ENCODE data around the gene KRTAP12-3. TPM values are rescaled to one million over a fixed set of nuclear protein-coding genes. Genes with fewer than 3 reads are reported as not detected.

The KRTAP12-3 gene
- total RNA-seq, 1 experiment from 2014 or later = not detected

DNA sequence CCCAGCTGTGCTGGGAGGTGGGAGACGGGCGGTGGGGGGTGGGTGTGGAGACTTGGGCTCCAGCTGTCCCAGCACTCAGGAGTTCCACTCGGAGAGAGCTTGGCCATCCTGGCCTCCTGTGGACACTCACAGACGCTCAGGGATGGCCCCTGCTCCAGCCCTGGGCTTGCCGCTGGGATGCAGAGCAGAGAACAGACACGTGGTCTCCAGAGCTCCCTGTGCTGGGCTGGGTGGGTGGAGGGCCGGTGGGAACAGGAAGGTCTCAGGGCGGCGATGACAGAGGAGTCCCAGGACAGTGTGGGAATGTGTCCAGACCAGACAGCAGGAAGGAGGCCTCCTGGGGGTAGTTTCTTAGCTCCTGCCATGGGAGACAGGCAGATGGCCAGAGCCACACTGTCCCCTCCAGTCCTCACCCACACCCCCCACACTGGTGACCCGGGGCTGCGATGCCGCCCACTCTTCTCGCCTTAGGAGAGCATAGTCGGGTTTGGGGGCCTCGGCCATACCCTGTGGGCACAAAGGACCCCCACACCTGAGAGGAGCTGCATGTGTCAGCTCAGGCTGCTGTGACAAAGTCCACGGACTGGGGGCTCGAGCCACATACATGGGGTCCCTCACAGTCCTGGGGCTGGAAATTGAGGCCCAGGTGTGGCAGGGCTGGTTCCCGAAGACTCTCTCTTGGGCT is 28.9 kb upstream of the KRTAP12-3 start:
- TF ChIP-seq, protein P1, sequence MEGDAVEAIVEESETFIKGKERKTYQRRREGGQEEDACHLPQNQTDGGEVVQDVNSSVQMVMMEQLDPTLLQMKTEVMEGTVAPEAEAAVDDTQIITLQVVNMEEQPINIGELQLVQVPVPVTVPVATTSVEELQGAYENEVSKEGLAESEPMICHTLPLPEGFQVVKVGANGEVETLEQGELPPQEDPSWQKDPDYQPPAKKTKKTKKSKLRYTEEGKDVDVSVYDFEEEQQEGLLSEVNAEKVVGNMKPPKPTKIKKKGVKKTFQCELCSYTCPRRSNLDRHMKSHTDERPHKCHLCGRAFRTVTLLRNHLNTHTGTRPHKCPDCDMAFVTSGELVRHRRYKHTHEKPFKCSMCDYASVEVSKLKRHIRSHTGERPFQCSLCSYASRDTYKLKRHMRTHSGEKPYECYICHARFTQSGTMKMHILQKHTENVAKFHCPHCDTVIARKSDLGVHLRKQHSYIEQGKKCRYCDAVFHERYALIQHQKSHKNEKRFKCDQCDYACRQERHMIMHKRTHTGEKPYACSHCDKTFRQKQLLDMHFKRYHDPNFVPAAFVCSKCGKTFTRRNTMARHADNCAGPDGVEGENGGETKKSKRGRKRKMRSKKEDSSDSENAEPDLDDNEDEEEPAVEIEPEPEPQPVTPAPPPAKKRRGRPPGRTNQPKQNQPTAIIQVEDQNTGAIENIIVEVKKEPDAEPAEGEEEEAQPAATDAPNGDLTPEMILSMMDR (IDR thresholded peaks at IDR 0.05; ENCODE audit: unreplicated experiment) = no peak
- H3K27me3 Mint-ChIP-seq (ENCODE audit: unreplicated experiment) = peaks cover 72% of the 10 kb centered on the region
- CTCF ChIA-PET = interaction anchor here (1.1 kb wide), 1 partner anchor 16 kb away, joined by 3 read pairs; no protein-coding TSS in a partner anchor
- no peaks in the 10 kb centered on the region for H3K4me1 Mint-ChIP-seq (ENCODE audit: low read depth, unreplicated experiment)
- H3K27ac Mint-ChIP-seq (ENCODE audit: unreplicated experiment) = no peak overlapping the region
- intact Hi-C loops (cut with micrococcal nuclease; ENCODE audit: unreplicated experiment) = no loop called here
- H3K36me3 Mint-ChIP-seq (ENCODE audit: insufficient read depth, unreplicated experiment) = no peaks in the 10 kb centered on the region
- H3K4me3 Mint-ChIP-seq (ENCODE audit: low read depth, unreplicated experiment) = no peak overlapping the region
- peaks cover 21% of the 10 kb centered on the region for H3K9me3 Mint-ChIP-seq (ENCODE audit: low read depth, unreplicated experiment)
- BruUV-seq (replicated peaks) = no TSS peak
- DNase-seq = no peak

DNA sequence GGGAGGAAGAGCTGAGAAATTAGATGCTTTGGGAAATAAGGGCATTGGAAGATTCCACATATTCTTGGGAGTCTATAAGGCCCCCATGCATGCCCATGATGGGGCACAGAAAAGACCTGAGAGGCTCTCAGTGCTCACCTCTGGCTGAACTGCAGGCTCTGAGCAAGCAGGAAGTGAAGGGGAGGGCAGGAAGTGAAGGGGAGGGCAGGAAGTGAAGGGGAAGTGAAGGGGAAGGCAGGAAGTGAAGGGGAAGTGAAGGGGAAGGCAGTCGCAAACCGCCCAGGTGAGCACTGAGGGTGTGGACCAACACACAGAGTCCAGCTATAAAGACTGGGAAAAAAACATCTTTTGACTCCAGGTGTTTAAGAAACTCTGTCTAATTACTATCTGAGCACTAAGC is 27.3 kb upstream of the KRTAP12-3 start:
- Mint-ChIP-seq H3K9me3 (ENCODE audit: low read depth, unreplicated experiment) (peaks cover 15% of the 10 kb centered on the region), H3K36me3 (ENCODE audit: insufficient read depth, unreplicated experiment) (no peaks in the 10 kb centered on the region), H3K4me1 (ENCODE audit: low read depth, unreplicated experiment) (no peaks in the 10 kb centered on the region), H3K27ac (ENCODE audit: unreplicated experiment) (no peak overlapping the region), H3K27me3 (ENCODE audit: unreplicated experiment) (peaks cover 70% of the 10 kb centered on the region), H3K4me3 (ENCODE audit: low read depth, unreplicated experiment) (no peak overlapping the region)
- intact Hi-C loops (cut with micrococcal nuclease; ENCODE audit: unreplicated experiment) = no loop called here
- CTCF ChIA-PET = no interaction called here
- no peak for DNase-seq
- TF ChIP-seq, protein P1 (IDR thresholded peaks at IDR 0.05; ENCODE audit: unreplicated experiment) = no peak
- BruUV-seq (replicated peaks) = no TSS peak

DNA sequence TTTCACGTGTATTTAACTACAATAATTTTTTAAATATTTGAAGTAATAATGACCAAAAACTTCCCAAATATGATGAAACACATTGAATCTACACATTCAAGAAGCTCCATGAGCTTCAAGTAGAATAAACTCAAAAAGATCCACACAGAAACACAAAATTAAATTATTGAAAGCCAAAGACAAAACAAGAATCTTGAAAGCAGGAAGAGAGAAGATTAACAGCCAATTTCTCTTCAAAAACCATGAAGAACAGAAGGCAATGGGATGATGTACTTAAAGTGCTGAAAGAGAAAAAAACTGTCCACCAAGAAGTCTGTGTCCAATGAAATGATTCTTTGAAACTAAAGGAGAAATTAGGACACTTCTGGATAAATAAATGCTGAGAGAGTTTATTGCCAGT is 25.7 kb upstream of the KRTAP12-3 start:
- intact Hi-C loops (cut with micrococcal nuclease; ENCODE audit: unreplicated experiment) = no loop called here
- no TSS peak for BruUV-seq (replicated peaks)
- CTCF ChIA-PET = no interaction called here
- Mint-ChIP-seq H3K9me3 (ENCODE audit: low read depth, unreplicated experiment) (peaks cover 15% of the 10 kb centered on the region), H3K4me3 (ENCODE audit: low read depth, unreplicated experiment) (no peak overlapping the region), H3K27me3 (ENCODE audit: unreplicated experiment) (peaks cover 82% of the 10 kb centered on the region), H3K36me3 (ENCODE audit: insufficient read depth, unreplicated experiment) (no peaks in the 10 kb centered on the region), H3K4me1 (ENCODE audit: low read depth, unreplicated experiment) (no peaks in the 10 kb centered on the region), H3K27ac (ENCODE audit: unreplicated experiment) (no peak overlapping the region)
- no peak for DNase-seq
- TF ChIP-seq, protein P1 (IDR thresholded peaks at IDR 0.05; ENCODE audit: unreplicated experiment) = no peak

DNA sequence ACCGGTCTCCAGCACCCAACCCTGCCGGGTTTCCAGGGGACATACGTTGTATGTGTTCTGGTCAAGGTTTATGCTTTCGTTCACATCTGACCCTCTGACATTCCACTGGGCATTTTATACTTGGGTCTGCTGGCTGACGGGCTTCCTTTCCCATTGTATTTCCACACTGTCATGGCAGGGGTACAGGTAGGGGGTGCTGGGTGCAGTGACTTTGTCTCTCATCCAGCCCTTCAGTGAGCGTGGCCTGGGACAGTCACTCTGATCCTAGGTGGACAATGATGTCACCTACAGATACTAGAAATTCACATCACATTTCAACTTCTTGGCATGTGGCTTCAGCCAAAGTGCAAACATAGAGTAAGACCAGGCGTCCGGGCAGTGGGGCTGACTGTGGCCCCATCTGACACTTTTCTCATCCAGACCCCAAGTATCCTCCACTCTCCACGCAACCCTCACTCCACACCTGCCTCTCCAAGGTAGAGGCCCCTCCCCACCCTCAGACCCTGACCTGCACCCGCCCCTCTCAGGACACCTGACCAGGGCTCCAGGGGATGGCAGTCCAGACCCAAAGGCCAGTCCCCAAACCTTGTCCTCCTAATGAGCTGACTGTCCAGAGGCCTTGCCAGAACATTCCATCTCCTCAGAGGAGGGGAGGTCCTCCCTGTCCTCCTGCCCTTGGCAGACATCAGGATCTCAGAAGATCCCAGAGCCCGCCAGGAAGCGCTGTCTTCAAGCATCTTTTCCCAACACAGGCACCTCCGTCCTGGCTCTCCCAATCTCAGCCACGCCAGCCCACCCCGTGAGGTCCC is 21.3 kb upstream of the KRTAP12-3 start:
- CTCF ChIA-PET = no interaction called here
- Mint-ChIP-seq H3K4me1 (ENCODE audit: low read depth, unreplicated experiment) (no peaks in the 10 kb centered on the region), H3K9me3 (ENCODE audit: low read depth, unreplicated experiment) (peaks cover 14% of the 10 kb centered on the region), H3K36me3 (ENCODE audit: insufficient read depth, unreplicated experiment) (no peaks in the 10 kb centered on the region), H3K27me3 (ENCODE audit: unreplicated experiment) (peaks cover 92% of the 10 kb centered on the region), H3K27ac (ENCODE audit: unreplicated experiment) (no peak overlapping the region), H3K4me3 (ENCODE audit: low read depth, unreplicated experiment) (no peak overlapping the region)
- TF ChIP-seq, protein P1 (IDR thresholded peaks at IDR 0.05; ENCODE audit: unreplicated experiment) = no peak
- DNase-seq = no peak
- BruUV-seq (replicated peaks) = no TSS peak
- intact Hi-C loops (cut with micrococcal nuclease; ENCODE audit: unreplicated experiment) = no loop called here
